Measurements from ENCODE around the gene PCBP3. TPM values are rescaled to one million over a fixed set of nuclear protein-coding genes. Genes with fewer than 3 reads are reported as not detected.

PCBP3 gene
- total and polyA plus RNA-seq, 2 of the 8 experiments (the other 6 are each of a cell fraction or from before 2014, with no cell fraction given), result 3.5 to 6.3 TPM

DNA sequence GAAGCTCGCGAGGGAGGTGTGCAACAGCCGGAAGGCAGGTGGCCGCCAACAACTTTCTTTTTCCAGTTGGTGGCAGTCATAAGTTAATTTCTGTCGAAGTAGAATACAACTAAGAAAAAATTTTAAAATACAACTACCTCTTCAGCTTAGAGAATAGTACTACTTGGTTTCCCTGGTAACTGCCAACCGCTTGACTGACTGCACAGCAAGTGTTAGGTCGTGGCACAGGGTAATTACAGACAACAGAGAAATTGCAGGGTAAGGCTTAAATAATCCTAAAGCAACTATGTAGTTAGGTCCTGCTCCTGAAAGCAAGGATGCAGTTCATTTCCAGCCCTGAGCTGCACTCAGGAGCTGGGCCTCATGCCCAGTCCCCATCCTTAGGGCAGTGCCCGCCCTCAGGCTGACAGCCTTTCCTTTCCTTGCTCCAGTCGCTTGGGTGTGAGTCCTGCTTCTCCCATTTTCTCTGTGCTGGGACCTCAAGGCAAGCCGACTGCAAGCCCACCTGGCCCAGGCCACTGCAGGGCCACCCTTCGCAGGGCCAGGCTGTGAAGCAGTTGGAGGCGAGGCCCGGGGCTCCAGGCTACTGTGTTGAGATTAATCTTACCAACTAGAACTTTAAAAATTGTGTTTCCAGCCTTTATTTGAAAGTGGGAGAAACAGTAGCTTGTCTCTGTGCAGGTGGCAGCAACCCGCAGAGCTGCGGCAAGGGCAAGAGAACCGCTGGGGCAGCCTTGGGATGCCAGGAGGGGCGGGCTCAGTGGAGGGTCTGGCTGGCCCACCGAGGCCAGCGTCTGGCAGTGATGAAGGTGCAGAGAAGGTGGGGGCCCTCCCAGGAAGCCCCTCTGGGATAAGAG, 148.3 kb downstream of the PCBP3 start:
- no peak overlapping the region for H2AFZ ChIP-seq (ENCODE audit: low read length)
- no peaks in the 10 kb centered on the region for H3K79me1 ChIP-seq (ENCODE audit: low read depth, low read length)
- H3K9me3 ChIP-seq (ENCODE audit: insufficient read depth in 2 of 2, low read depth in 1 of 2, low read length in 1 of 2), result peaks cover 0 to 3% of the 10 kb centered on the region in 2 experiments; a peak in 1 of 4 replicates
- ChIA-PET POLR2A (ENCODE audit: partially characterized antibody) (no interaction called here), CTCF (ENCODE audit: partially characterized antibody) (interaction anchor here (0.7 kb wide), 1 partner anchor 765 kb away, joined by 3 read pairs; no protein-coding TSS in a partner anchor)
- H2BK20ac ChIP-seq (ENCODE audit: low read length), result no peak overlapping the region
- H3K79me2 ChIP-seq (ENCODE audit: control insufficient read depth in 1 of 2, insufficient read depth in 2 of 2, low read length in 2 of 2), result no peaks in the 10 kb centered on the region
- H3K23me2 ChIP-seq (ENCODE audit: low read depth, low read length), result no peaks in the 10 kb centered on the region
- no peak overlapping the region for H3K4me2 ChIP-seq (ENCODE audit: insufficient read depth in 1 of 2, low read depth in 2 of 2, low read length in 2 of 2)
- no peak overlapping the region for H4K8ac ChIP-seq (ENCODE audit: extremely low read depth, insufficient read depth, low read length)
- H3K27me3 ChIP-seq (replicated peaks in 1 of 4; ENCODE audit: control insufficient read depth in 3 of 4, extremely low read depth in 1 of 4, insufficient read depth in 3 of 4, low read length in 3 of 4), result no peaks in the 10 kb centered on the region
- no peak overlapping the region for H2BK12ac ChIP-seq (ENCODE audit: low read depth, low read length)
- no peak overlapping the region for H2BK120ac ChIP-seq (replicated peaks; ENCODE audit: low read depth, low read length)
- no peaks in the 10 kb centered on the region for H4K20me1 ChIP-seq (replicated peaks in 1 of 2; ENCODE audit: control insufficient read depth in 1 of 2, insufficient read depth in 2 of 2, low read length in 2 of 2)
- no peak overlapping the region for H4K5ac ChIP-seq (ENCODE audit: insufficient read length, low read depth, low read length)
- no peak overlapping the region for H3K4me3 ChIP-seq (ENCODE audit: extremely low read depth in 1 of 4, insufficient read depth in 2 of 4, low read depth in 3 of 4, low read length in 4 of 4)
- H3K36me3 ChIP-seq (ENCODE audit: control insufficient read depth in 2 of 4, insufficient read depth in 4 of 4, low read length in 3 of 4), result no peaks in the 10 kb centered on the region
- no peak overlapping the region for H2BK5ac ChIP-seq (ENCODE audit: low read depth, low read length)
- FAIRE-seq, result no peak
- H2BK15ac ChIP-seq (ENCODE audit: low read length), result no peak overlapping the region
- no peak overlapping the region for H3K18ac ChIP-seq (ENCODE audit: extremely low read depth, low read length)
- H2AK5ac ChIP-seq (ENCODE audit: low read depth, low read length), result no peak overlapping the region
- H3K4me1 ChIP-seq (replicated peaks in 1 of 4; ENCODE audit: control insufficient read depth in 3 of 4, insufficient read depth in 4 of 4, low read length in 3 of 4), result no peaks in the 10 kb centered on the region; a peak in 1 of 7 replicates
- H3K27ac ChIP-seq (ENCODE audit: low read depth, low read length), result no peak overlapping the region
- H3K56ac ChIP-seq (replicated peaks; ENCODE audit: insufficient read length, low read depth, low read length), result no peak overlapping the region
- H3K23ac ChIP-seq (ENCODE audit: insufficient read length), result no peak overlapping the region
- WGBS, 2 experiments (ENCODE audit: extremely low coverage in 1 of 2, insufficient coverage in 1 of 2, insufficient read length in 1 of 2, insufficient replicate concordance in 2 of 2, low coverage in 1 of 2, low lambda C conversion rate in 2 of 2, missing lambda C conversion rate in 1 of 2), result 90% methylated on average over 19 of the region's 19 CpGs; no CpG with 5 or more reads in 1 of the 2 experiments
- no peak for DNase-seq (ENCODE audit: low read depth in 1 of 2, low spot score in 2 of 2)
- no peak overlapping the region for H3K9ac ChIP-seq (replicated peaks in 1 of 4; ENCODE audit: extremely low read depth in 1 of 4, low read depth in 3 of 4, low read length in 3 of 4)
- H4K91ac ChIP-seq (replicated peaks; ENCODE audit: insufficient read length, low read length), result no peak overlapping the region
- no peak overlapping the region for H3K4ac ChIP-seq (replicated peaks; ENCODE audit: insufficient read length, low read depth, low read length)
- H3K14ac ChIP-seq (ENCODE audit: insufficient read length), result no peak overlapping the region
- TF ChIP-seq GABPA (IDR thresholded peaks at IDR 0.05; ENCODE audit: borderline replicate concordance, insufficient read depth, low read length) (no peak), HDAC6 (IDR thresholded peaks at IDR 0.05; ENCODE audit: low read depth, low read length) (no peak), KDM4A (IDR thresholded peaks at IDR 0.05; ENCODE audit: low read depth, low read length, severe bottlenecking) (no peak), ASH2L (IDR thresholded peaks at IDR 0.05; ENCODE audit: low read length) (no peak), TAF1 (IDR thresholded peaks at IDR 0.05; ENCODE audit: low read depth, low read length) (no peak), FOSL1 (IDR thresholded peaks at IDR 0.05; ENCODE audit: insufficient read depth, low read depth, low read length) (no peak), NANOG (IDR thresholded peaks at IDR 0.05; ENCODE audit: insufficient read depth, low read depth, low read length, poor library complexity, severe bottlenecking) (no peak), SIRT6 (IDR thresholded peaks at IDR 0.05; ENCODE audit: low read length) (no peak)
